Neutrophil (primary cell): ENCODE results near the gene TMEM131.

Source experiments
- H3K27ac ChIP-seq: fragments of 200-600 bp; sonication (generic); 2 replicates; pipeline ENCODE4 v1.5.1; 2016; ENCODE audit warnings: mild to moderate bottlenecking, moderate library complexity
- H3K27me3 ChIP-seq: fragments of 200-600 bp; sonication (generic); 2 replicates; pipeline ENCODE4 v1.6.0; 2016; ENCODE audit warnings: mild to moderate bottlenecking
- H3K36me3 ChIP-seq: fragments of 200-600 bp; sonication (generic); 2 replicates; pipeline ENCODE4 v1.5.1; 2017
- H3K4me1 ChIP-seq, 2 experiments: fragments of 200-600 bp in 1 of 2; sonication (generic) in 1 of 2; 1 replicate in 1 of 2; 2 replicates in 1 of 2; pipeline versions ENCODE4 v1.5.1 to v1.6.1; 2013 to 2016; ENCODE audit warnings: low read depth in 1 of 2, low read length in 1 of 2, mild to moderate bottlenecking in 1 of 2, moderate library complexity in 1 of 2; ENCODE audit not compliant: control insufficient read depth in 1 of 2, insufficient read depth in 1 of 2
- H3K4me3 ChIP-seq, 2 experiments: fragments of 200-600 bp in 1 of 2; sonication (generic) in 1 of 2; 1 replicate in 1 of 2; 2 replicates in 1 of 2; pipeline ENCODE4 v1.5.1; 2013 to 2016; ENCODE audit warnings: low read depth in 1 of 2, low read length in 1 of 2, mild to moderate bottlenecking in 1 of 2, moderate library complexity in 1 of 2
- H3K9me3 ChIP-seq: fragments of 200-600 bp; sonication (generic); 2 replicates; pipeline ENCODE4 v1.5.1; 2016
- CTCF ChIP-seq: fragments of 200-600 bp; sonication (generic); IDR thresholded peaks from 2 replicates; pipeline ENCODE4 v1.5.1; 2016; ENCODE audit warnings: antibody characterized with exemption

Gene TMEM131

GRCh38 chr2:98008415-98008814 is 12.7 kb upstream of the TMEM131 start:
- H3K36me3 ChIP-seq = no peaks in the 10 kb centered on the region
- no peaks in the 10 kb centered on the region for H3K27me3 ChIP-seq
- TF ChIP-seq CTCF = no peak
- no peaks in the 10 kb centered on the region for H3K4me1 ChIP-seq
- no peak overlapping the region for H3K27ac ChIP-seq
- no peaks in the 10 kb centered on the region for H3K9me3 ChIP-seq
- no peak overlapping the region for H3K4me3 ChIP-seq

- H3K4me1 ChIP-seq = no peaks in the 10 kb centered on the region
- no peak for TF ChIP-seq CTCF
- H3K27me3 ChIP-seq = no peaks in the 10 kb centered on the region
- H3K36me3 ChIP-seq = no peaks in the 10 kb centered on the region
- H3K27ac ChIP-seq = no peak overlapping the region
- H3K9me3 ChIP-seq = no peaks in the 10 kb centered on the region
- no peak overlapping the region for H3K4me3 ChIP-seq
Observed at GRCh38 chr2:98006378-98006777, 10.6 kb upstream of the TMEM131 start.

- no peaks in the 10 kb centered on the region for H3K27me3 ChIP-seq
- H3K4me3 ChIP-seq = no peak overlapping the region
- H3K36me3 ChIP-seq = no peaks in the 10 kb centered on the region
- no peaks in the 10 kb centered on the region for H3K9me3 ChIP-seq
- no peak overlapping the region for H3K27ac ChIP-seq
- TF ChIP-seq CTCF = no peak
- no peaks in the 10 kb centered on the region for H3K4me1 ChIP-seq
Observed at GRCh38 chr2:98004613-98005012, 8.9 kb upstream of the TMEM131 start.

- Histone ChIP-seq H3K27ac (no peak overlapping the region), H3K36me3 (no peaks in the 10 kb centered on the region), H3K4me1 (no peaks in the 10 kb centered on the region), H3K9me3 (no peaks in the 10 kb centered on the region), H3K4me3 (no peak overlapping the region), H3K27me3 (no peaks in the 10 kb centered on the region)
- TF ChIP-seq CTCF = no peak
Observed at GRCh38 chr2:98004047-98004446, 8.3 kb upstream of the TMEM131 start.

GRCh38 chr2:97999536-97999935 is 3.8 kb upstream of the TMEM131 start:
- no peak for TF ChIP-seq CTCF
- Histone ChIP-seq H3K27me3 (no peaks in the 10 kb centered on the region), H3K4me1 (peaks cover 13 to 16% of the 10 kb centered on the region in 2 experiments), H3K27ac (no peak overlapping the region), H3K4me3 (no peak overlapping the region), H3K36me3 (no peaks in the 10 kb centered on the region), H3K9me3 (no peaks in the 10 kb centered on the region)

- H3K36me3 ChIP-seq = no peaks in the 10 kb centered on the region
- no peak overlapping the region for H3K27ac ChIP-seq
- H3K27me3 ChIP-seq = no peaks in the 10 kb centered on the region
- no peak overlapping the region for H3K4me3 ChIP-seq
- peaks cover 23 to 26% of the 10 kb centered on the region in 2 experiments for H3K4me1 ChIP-seq
- TF ChIP-seq CTCF = no peak
- H3K9me3 ChIP-seq = no peaks in the 10 kb centered on the region
Observed at GRCh38 chr2:97998431-97999005, 2.8 kb upstream of the TMEM131 start.
